GM18526 (cell line): Measurements from ENCODE around the gene RSPRY1.
A peak's percentile ranks its signal among the peaks of the same experiment; 100 is the strongest.

Source experiments
- POLR2A ChIP-seq: IDR thresholded peaks from 3 replicates; pipeline ENCODE4 v1.6.1; 2011; ENCODE audit not compliant: insufficient read length; ENCODE audit errors: extremely low read depth

RSPRY1 gene

GRCh38 chr16:57229079-57229478, 43.0 kb downstream of the RSPRY1 start:
- no peak for TF ChIP-seq POLR2A

- no peak for TF ChIP-seq POLR2A
These were observed 45.8 kb downstream of the RSPRY1 start for GRCh38 chr16:57231821-57232350.

- no peak for TF ChIP-seq POLR2A
These were observed 48.0 kb downstream of the RSPRY1 start for GRCh38 chr16:57233944-57234706.

DNA sequence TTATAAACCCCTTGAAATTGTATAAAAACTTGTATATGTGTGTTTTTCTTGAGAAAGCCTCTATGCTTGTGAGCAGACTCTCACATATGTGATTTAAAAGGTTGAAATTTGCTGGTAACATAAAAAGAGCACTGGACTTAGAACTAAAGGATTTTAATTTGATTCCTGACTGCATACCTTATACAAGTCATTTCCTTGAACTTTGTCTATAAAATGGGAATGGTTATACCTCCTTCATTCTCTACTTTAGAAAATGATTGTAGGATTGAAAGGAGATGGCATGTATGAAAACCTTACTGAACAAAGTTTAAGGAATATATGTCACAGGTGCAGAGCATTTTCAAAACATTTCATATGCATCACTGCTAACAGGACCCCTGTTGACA, 48.6 kb downstream of the RSPRY1 start:
- no peak for TF ChIP-seq POLR2A

GRCh38 chr16:57235128-57236021, 49.2 kb downstream of the RSPRY1 start:
- no peak for TF ChIP-seq POLR2A

DNA sequence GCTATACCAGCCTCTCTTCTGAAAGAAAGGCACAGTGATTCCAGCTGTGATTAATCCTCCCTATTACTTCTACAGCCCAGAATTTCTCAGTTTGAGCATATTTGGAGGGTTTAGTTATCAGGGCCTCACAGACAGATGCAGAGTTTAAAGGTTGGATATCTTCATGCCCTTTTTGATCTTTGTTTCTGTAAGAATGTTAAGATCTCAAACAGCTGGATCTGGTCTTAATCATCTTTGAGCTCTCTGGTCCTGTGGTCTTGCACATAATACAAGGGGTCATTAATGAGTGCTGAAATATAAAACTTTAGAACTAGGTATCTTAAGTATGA, 49.9 kb downstream of the RSPRY1 start:
- TF ChIP-seq POLR2A: no peak

GRCh38 chr16:57238682-57239081, 52.6 kb downstream of the RSPRY1 start:
- no peak for TF ChIP-seq POLR2A

- no peak for TF ChIP-seq POLR2A
These were observed 53.0 kb downstream of the RSPRY1 start for GRCh38 chr16:57239107-57239506.

GRCh38 chr16:57240851-57241250, 54.7 kb downstream of the RSPRY1 start:
- no peak for TF ChIP-seq POLR2A

GRCh38 chr16:57242650-57243049, 56.5 kb downstream of the RSPRY1 start:
- TF ChIP-seq POLR2A: no peak

DNA sequence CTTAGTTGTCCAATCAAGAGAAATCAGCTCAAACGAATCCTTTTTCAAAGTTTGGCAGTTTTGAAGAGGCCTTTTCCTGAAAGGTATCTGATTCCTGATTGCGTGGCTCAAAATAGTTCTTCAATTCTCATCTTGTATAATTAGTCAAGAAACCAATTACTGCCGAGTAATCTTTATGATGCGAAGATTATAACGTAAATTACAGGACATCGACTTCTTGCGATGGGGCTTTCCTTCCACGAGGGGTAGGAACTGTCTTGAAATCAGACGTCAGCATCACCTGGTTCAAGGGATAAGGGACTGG, 58.3 kb downstream of the RSPRY1 start:
- TF ChIP-seq POLR2A: no peak

GRCh38 chr16:57244767-57245471, 58.8 kb downstream of the RSPRY1 start, which contains the start of gene ARL2BP:
ARL2BP (plus strand) TSS chr16:57245259; CDS start chr16:57245368, 109 bp downstream.
- peak; percentile 75 for TF ChIP-seq POLR2A

- TF ChIP-seq POLR2A: no peak
These were observed 59.5 kb downstream of the RSPRY1 start for GRCh38 chr16:57245472-57246113.

DNA sequence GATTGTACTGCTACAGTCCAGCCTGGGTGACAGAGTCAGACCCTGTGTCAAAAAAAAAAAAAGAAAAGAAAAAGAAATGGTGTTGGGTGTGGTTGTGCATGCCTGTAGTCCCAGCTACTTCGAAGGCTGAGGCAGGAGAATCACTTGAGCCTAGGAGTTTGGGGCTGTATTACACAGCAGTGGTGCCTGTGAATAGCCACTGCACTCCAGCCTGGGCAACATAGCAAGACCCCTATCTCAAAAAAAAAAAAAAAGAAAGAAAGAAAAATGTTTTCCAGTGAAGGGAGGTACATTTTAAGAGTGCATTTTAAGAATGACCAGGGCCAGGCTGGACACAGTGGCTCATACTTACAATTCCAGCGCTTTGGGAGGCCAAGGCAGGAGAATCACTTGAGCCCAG, 65.2 kb downstream of the RSPRY1 start:
- TF ChIP-seq POLR2A: no peak

DNA sequence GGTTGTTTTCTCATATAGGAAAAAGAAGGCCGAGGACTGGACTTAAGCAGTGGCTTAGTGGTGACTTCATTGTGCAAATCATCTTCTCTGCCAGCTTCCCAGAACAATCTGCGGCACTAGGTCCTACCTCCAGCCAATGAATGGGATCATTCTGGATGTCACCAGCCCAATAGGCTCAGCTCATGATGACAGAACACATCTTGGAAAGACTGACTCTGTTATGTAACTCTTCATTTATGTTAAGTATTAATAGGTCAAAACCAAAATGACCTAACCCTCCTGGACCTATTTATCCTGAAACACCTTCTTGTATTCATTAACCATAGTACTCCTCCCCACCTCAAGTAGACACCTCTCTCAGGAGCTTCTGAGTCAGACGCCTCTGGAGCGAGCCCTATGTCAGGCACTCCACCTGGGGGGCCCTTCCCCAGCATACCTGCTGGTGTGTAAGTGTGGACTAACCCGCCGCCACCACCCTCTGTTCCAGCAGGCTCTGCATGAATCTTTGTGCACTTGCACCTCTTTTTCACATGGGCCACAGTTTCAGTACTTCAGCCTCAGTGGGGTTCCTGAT, 66.1 kb downstream of the RSPRY1 start:
- no peak for TF ChIP-seq POLR2A
